Measurements from ENCODE around the gene GSTA4. TPM values are rescaled to one million over a fixed set of nuclear protein-coding genes. Genes with fewer than 3 reads are reported as not detected.

GSTA4 gene
- total and polyA plus RNA-seq, 2 donors (not counting 3 experiments of a cell fraction or from before 2014, with no cell fraction given), result 15.0 to 24.6 TPM

DNA sequence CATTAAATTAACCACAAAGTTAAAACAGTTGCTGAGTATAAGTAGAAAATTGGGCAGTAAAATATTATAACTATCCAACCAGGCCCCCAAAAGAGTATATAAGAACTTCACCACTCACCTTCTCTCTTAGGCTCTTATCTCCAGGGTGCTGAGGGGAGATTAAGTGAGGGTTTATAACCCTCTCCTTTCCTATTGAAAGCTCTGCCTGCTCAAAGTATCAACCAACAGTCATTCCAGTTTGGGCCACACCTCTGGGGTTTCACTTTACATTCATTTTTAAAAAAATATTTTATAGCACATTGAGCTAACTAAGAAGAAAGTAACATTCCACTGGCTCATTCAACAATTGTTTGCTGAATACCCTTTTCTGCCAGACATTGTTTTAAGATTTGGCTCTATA is 22.1 kb downstream of the GSTA4 start:
- Histone ChIP-seq H3K9me1 (replicated peaks; ENCODE audit: control insufficient read depth, extremely low read depth, insufficient read depth, low read length) (no peaks in the 10 kb centered on the region), H3K79me2 (ENCODE audit: control insufficient read depth, insufficient read depth, low read length) (no peaks in the 10 kb centered on the region), H3K36me3 (ENCODE audit: control insufficient read depth in 2 of 2, extremely low read depth in 1 of 2, insufficient read depth in 2 of 2, low read length in 2 of 2) (no peaks in the 10 kb centered on the region), H3K27ac (ENCODE audit: insufficient read depth, low read depth, low read length) (no peak overlapping the region), H3K9ac (replicated peaks; ENCODE audit: extremely low read depth, insufficient read depth, low read length) (no peak overlapping the region), H3K9me3 (replicated peaks; ENCODE audit: control insufficient read depth, insufficient read depth, low read length) (no peaks in the 10 kb centered on the region), H3K4me1 (ENCODE audit: control insufficient read depth, extremely low read depth, insufficient read depth, low read length) (no peaks in the 10 kb centered on the region), H4K20me1 (replicated peaks; ENCODE audit: control insufficient read depth, extremely low read depth, insufficient read depth, low read length) (no peaks in the 10 kb centered on the region), H2AFZ (ENCODE audit: low read depth, low read length) (no peak overlapping the region), H3K27me3 (ENCODE audit: control insufficient read depth in 2 of 2, insufficient read depth in 2 of 2, low read length in 2 of 2) (no peaks in the 10 kb centered on the region), H3K4me2 (ENCODE audit: insufficient read depth, low read length) (no peak overlapping the region), H3K4me3 (replicated peaks in 1 of 3; ENCODE audit: insufficient read depth in 1 of 3, low read depth in 1 of 3, low read length in 3 of 3) (no peak overlapping the region)
- ChIA-PET POLR2A (no interaction called here), CTCF (interaction anchor here (1.0 kb wide), 1 partner anchor 21 kb away, joined by 3 read pairs; no protein-coding TSS in a partner anchor)
- TF ChIP-seq, protein P1, sequence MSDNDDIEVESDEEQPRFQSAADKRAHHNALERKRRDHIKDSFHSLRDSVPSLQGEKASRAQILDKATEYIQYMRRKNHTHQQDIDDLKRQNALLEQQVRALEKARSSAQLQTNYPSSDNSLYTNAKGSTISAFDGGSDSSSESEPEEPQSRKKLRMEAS (IDR thresholded peaks at IDR 0.05; ENCODE audit: insufficient read depth, insufficient read length), result no peak
- intact Hi-C loops (cut with micrococcal nuclease) (no loop called here), dilution Hi-C loops (cut with MboI; ENCODE audit: extremely low pct_ligation_motif_present, low sequenced_read_pairs) (no loop called here)
- FAIRE-seq (no peak), DNase-seq (ENCODE audit: low read depth, low spot score) (no peak)
- BruUV-seq (replicated peaks), result no TSS peak

DNA sequence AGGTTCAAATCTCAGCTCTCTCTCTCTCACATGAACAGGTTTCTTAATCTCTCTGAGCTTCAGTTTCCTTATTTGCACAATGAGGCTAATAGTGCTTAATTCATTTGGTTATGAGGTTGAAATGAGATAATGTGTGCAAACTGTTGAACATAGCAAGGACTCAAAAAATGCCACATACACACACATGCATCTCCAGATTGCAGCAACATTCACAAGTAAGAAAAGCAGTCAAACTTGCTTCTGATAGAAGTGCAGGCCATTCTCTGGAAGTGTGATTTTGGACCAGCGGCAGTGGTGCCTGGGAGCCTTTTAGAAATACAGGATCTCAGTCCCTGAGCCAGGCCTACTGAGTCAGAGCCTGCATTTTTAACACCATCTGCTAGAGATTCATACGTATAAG is 25.7 kb downstream of the GSTA4 start:
- intact Hi-C loops (cut with micrococcal nuclease) (no loop called here), dilution Hi-C loops (cut with MboI; ENCODE audit: extremely low pct_ligation_motif_present, low sequenced_read_pairs) (no loop called here)
- H3K27me3 ChIP-seq (ENCODE audit: control insufficient read depth in 2 of 2, insufficient read depth in 2 of 2, low read length in 2 of 2), result no peaks in the 10 kb centered on the region
- no peak overlapping the region for H3K9ac ChIP-seq (replicated peaks; ENCODE audit: extremely low read depth, insufficient read depth, low read length)
- no TSS peak for BruUV-seq (replicated peaks)
- no peaks in the 10 kb centered on the region for H3K36me3 ChIP-seq (ENCODE audit: control insufficient read depth in 2 of 2, extremely low read depth in 1 of 2, insufficient read depth in 2 of 2, low read length in 2 of 2)
- H3K9me1 ChIP-seq (replicated peaks; ENCODE audit: control insufficient read depth, extremely low read depth, insufficient read depth, low read length), result no peaks in the 10 kb centered on the region
- no peaks in the 10 kb centered on the region for H3K9me3 ChIP-seq (replicated peaks; ENCODE audit: control insufficient read depth, insufficient read depth, low read length)
- H3K4me2 ChIP-seq (ENCODE audit: insufficient read depth, low read length), result no peak overlapping the region
- FAIRE-seq, result no peak
- no peaks in the 10 kb centered on the region for H4K20me1 ChIP-seq (replicated peaks; ENCODE audit: control insufficient read depth, extremely low read depth, insufficient read depth, low read length)
- no peak overlapping the region for H2AFZ ChIP-seq (ENCODE audit: low read depth, low read length)
- ChIA-PET POLR2A (interaction anchor here (1.1 kb wide), 1 partner anchor 24 kb away, joined by 3 read pairs; no protein-coding TSS in a partner anchor), CTCF (no interaction called here)
- H3K4me3 ChIP-seq (replicated peaks in 1 of 3; ENCODE audit: insufficient read depth in 1 of 3, low read depth in 1 of 3, low read length in 3 of 3), result no peak overlapping the region
- no peak overlapping the region for H3K27ac ChIP-seq (ENCODE audit: insufficient read depth, low read depth, low read length)
- no peak for DNase-seq (ENCODE audit: low read depth, low spot score)
- H3K4me1 ChIP-seq (ENCODE audit: control insufficient read depth, extremely low read depth, insufficient read depth, low read length), result no peaks in the 10 kb centered on the region
- no peaks in the 10 kb centered on the region for H3K79me2 ChIP-seq (ENCODE audit: control insufficient read depth, insufficient read depth, low read length)
- no peak for TF ChIP-seq GATA2 (IDR thresholded peaks at IDR 0.05; ENCODE audit: insufficient read depth, insufficient read length, low read depth, low read length)
- TF ChIP-seq POLR2A (IDR thresholded peaks at IDR 0.05; ENCODE audit: low read depth, low read length), result no peak
- no peak for TF ChIP-seq POLR2AphosphoS5 (IDR thresholded peaks at IDR 0.05; ENCODE audit: insufficient read depth, low read depth, low read length)
- TF ChIP-seq JUN (IDR thresholded peaks at IDR 0.05; ENCODE audit: borderline replicate concordance, insufficient read depth, insufficient read length, low read depth), result no peak
- TF ChIP-seq EZH2 (IDR thresholded peaks at IDR 0.05; ENCODE audit: borderline replicate concordance, low read depth, low read length, severe bottlenecking), result no peak
- TF ChIP-seq, protein P1 (IDR thresholded peaks at IDR 0.05; ENCODE audit: insufficient read depth, insufficient read length), result no peak
- TF ChIP-seq FOS (IDR thresholded peaks at IDR 0.05; ENCODE audit: borderline replicate concordance, insufficient read depth, low read length), result no peak
- TF ChIP-seq MYC (IDR thresholded peaks at IDR 0.05; ENCODE audit: low read depth, low read length), result no peak
- TF ChIP-seq, protein P2, sequence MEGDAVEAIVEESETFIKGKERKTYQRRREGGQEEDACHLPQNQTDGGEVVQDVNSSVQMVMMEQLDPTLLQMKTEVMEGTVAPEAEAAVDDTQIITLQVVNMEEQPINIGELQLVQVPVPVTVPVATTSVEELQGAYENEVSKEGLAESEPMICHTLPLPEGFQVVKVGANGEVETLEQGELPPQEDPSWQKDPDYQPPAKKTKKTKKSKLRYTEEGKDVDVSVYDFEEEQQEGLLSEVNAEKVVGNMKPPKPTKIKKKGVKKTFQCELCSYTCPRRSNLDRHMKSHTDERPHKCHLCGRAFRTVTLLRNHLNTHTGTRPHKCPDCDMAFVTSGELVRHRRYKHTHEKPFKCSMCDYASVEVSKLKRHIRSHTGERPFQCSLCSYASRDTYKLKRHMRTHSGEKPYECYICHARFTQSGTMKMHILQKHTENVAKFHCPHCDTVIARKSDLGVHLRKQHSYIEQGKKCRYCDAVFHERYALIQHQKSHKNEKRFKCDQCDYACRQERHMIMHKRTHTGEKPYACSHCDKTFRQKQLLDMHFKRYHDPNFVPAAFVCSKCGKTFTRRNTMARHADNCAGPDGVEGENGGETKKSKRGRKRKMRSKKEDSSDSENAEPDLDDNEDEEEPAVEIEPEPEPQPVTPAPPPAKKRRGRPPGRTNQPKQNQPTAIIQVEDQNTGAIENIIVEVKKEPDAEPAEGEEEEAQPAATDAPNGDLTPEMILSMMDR (IDR thresholded peaks at IDR 0.05; ENCODE audit: extremely low read depth in 1 of 2, insufficient read depth in 1 of 2, low read depth in 1 of 2, low read length in 2 of 2), result no peak

Measured in endothelial cell of umbilical vein (primary cell).